GM23338 (cell line): Measurements from ENCODE around the gene GADL1. TPM values are rescaled to one million over a fixed set of nuclear protein-coding genes. Genes with fewer than 3 reads are reported as not detected.

Experiments
- ATAC-seq: fragments of 200-7000 bp; cut with Tn5 transposase; 3 replicates; pipeline ENCODE4 v1.9.1; 2020
- DNase-seq: peaks from one replicate; pipeline ENCODE4 v3.0.0-alpha.2; 2015; ENCODE audit warnings: low spot score
- H2AFZ ChIP-seq: fragments of 200-600 bp; sonication (generic); 2 replicates; pipeline ENCODE4 v1.8.0; 2016; ENCODE audit warnings: antibody characterized with exemption, mild to moderate bottlenecking, moderate library complexity
- H3F3A ChIP-seq: fragments of 200-600 bp; sonication (generic); replicated peaks from 2 replicates; pipeline ENCODE4 v1.8.0; 2017; ENCODE audit warnings: antibody characterized with exemption, mixed run types, low read depth
- H3K27ac ChIP-seq: fragments of 200-600 bp; sonication (generic); 2 replicates; pipeline ENCODE4 v1.6.1; 2016; ENCODE audit warnings: low read depth
- H3K27me3 ChIP-seq: fragments of 200-600 bp; sonication (generic); 2 replicates; pipeline ENCODE4 v1.8.0; 2016; ENCODE audit warnings: mild to moderate bottlenecking, mixed run types, moderate library complexity; ENCODE audit not compliant: insufficient read depth
- H3K36me3 ChIP-seq: fragments of 200-600 bp; sonication (generic); 2 replicates; pipeline ENCODE4 v1.8.0; 2016; ENCODE audit warnings: mild to moderate bottlenecking; ENCODE audit not compliant: insufficient read depth
- H3K4me1 ChIP-seq: fragments of 200-600 bp; sonication (generic); 2 replicates; pipeline ENCODE4 v1.8.0; 2016; ENCODE audit warnings: mild to moderate bottlenecking, moderate library complexity; ENCODE audit not compliant: insufficient read depth
- H3K4me2 ChIP-seq: fragments of 200-600 bp; sonication (generic); 2 replicates; pipeline ENCODE4 v1.7.1; 2017; ENCODE audit warnings: mixed run types
- H3K4me3 ChIP-seq: fragments of 200-600 bp; sonication (generic); 2 replicates; pipeline ENCODE4 v1.6.1; 2016; ENCODE audit warnings: mixed run types
- H3K79me2 ChIP-seq: fragments of 200-600 bp; sonication (generic); replicated peaks from 2 replicates; pipeline ENCODE4 v1.8.0; 2017; ENCODE audit warnings: mild to moderate bottlenecking; ENCODE audit not compliant: insufficient read depth
- H3K9me2 ChIP-seq: fragments of 200-600 bp; sonication (generic); 2 replicates; pipeline ENCODE4 v1.8.0; 2017; ENCODE audit not compliant: insufficient read depth
- H4K20me1 ChIP-seq: fragments of 200-600 bp; sonication (generic); replicated peaks from 2 replicates; pipeline ENCODE4 v1.8.0; 2017; ENCODE audit warnings: mild to moderate bottlenecking; ENCODE audit not compliant: insufficient read depth
- H3K27ac Mint-ChIP-seq: 2 replicates; pipeline ENCODE4 v1.8.0; 2020; ENCODE audit warnings: inconsistent platforms, mild to moderate bottlenecking, moderate library complexity, mixed read lengths
- H3K27me3 Mint-ChIP-seq: 3 replicates; pipeline ENCODE4 v1.8.0; 2022; ENCODE audit warnings: low read depth, mild to moderate bottlenecking, moderate library complexity, mixed read lengths, inconsistent platforms; ENCODE audit not compliant: insufficient read depth, poor library complexity
- H3K36me3 Mint-ChIP-seq: 3 replicates; pipeline ENCODE4 v1.8.0; 2021; ENCODE audit warnings: low read depth, mild to moderate bottlenecking, inconsistent platforms, moderate library complexity, mixed read lengths
- H3K4me1 Mint-ChIP-seq: 3 replicates; pipeline ENCODE4 v1.8.0; 2020; ENCODE audit warnings: mild to moderate bottlenecking, inconsistent platforms, mixed read lengths
- H3K4me3 Mint-ChIP-seq: 3 replicates; pipeline ENCODE4 v1.8.0; 2021; ENCODE audit warnings: moderate library complexity, mild to moderate bottlenecking, inconsistent platforms, mixed read lengths
- H3K9me3 Mint-ChIP-seq: 3 replicates; pipeline ENCODE4 v1.8.0; 2020; ENCODE audit warnings: moderate library complexity, mild to moderate bottlenecking, inconsistent platforms, mixed read lengths
- EZH2 ChIP-seq: fragments of 200-600 bp; sonication (generic); IDR thresholded peaks from one replicate; pipeline ENCODE4 v1.8.0; 2017; ENCODE audit warnings: antibody characterized with exemption, mild to moderate bottlenecking, low read depth; ENCODE audit not compliant: unreplicated experiment
- EZH2phosphoT487 ChIP-seq: fragments of 200-600 bp; sonication (generic); IDR thresholded peaks from one replicate; pipeline ENCODE4 v1.8.1; 2018; ENCODE audit warnings: antibody characterized with exemption; ENCODE audit not compliant: unreplicated experiment
- JUNB ChIP-seq: IDR thresholded peaks from one replicate; pipeline ENCODE4 v1.6.1; 2016; ENCODE audit warnings: antibody characterized with exemption; ENCODE audit not compliant: unreplicated experiment
- NANOG ChIP-seq: IDR thresholded peaks from 2 replicates; pipeline ENCODE4 v1.6.1; 2016; ENCODE audit warnings: antibody characterized with exemption, borderline replicate concordance
- STAT1 ChIP-seq: IDR thresholded peaks from one replicate; pipeline ENCODE4 v1.6.1; 2016; ENCODE audit warnings: antibody characterized with exemption; ENCODE audit not compliant: unreplicated experiment
- ZNF114 ChIP-seq: fragments of 250-450 bp; sonication (Bioruptor Pico); IDR thresholded peaks from 2 replicates; pipeline ENCODE4 v1.5.0; 2020; ENCODE audit warnings: mild to moderate bottlenecking, moderate library complexity
- ZNF331 ChIP-seq: fragments of 250-450 bp; sonication (Bioruptor Pico); IDR thresholded peaks from 2 replicates; pipeline ENCODE4 v1.5.0; 2020; ENCODE audit warnings: low read depth, mild to moderate bottlenecking, moderate library complexity
- polyA plus RNA-seq: library from polyadenylated mRNA; unstranded; fragments of >200 nt; fragmentation: Nextera tagmentation; extraction: Ambion mirVana; gene quantifications from 2 replicates; pipeline ENCODE4 v1.2.1, GENCODE V29; 2016
- total RNA-seq: library from RNA; depleted of rRNA; stranded (reverse); fragments of >200 nt; shearing (Covaris generic); gene quantifications from 2 replicates; pipeline ENCODE4 v1.2.3, GENCODE V29; 2014
- TF ChIP-seq, protein P1 (sequence below): fragments of 250-450 bp; sonication (Bioruptor Pico); IDR thresholded peaks from 2 replicates; pipeline ENCODE4 v1.5.0; 2020; ENCODE audit warnings: mild to moderate bottlenecking, moderate library complexity
- TF ChIP-seq, protein P2 (sequence below): IDR thresholded peaks from 2 replicates; pipeline ENCODE4 v1.6.1; 2016; ENCODE audit warnings: antibody characterized with exemption
- TF ChIP-seq, protein P3 (sequence below), 2 experiments: fragments of 200-600 bp in 1 of 2; sonication (generic) in 1 of 2; conservative IDR thresholded peaks; 2 replicates each; pipeline versions ENCODE4 v1.5.1 to v1.6.1; 2016 to 2017; ENCODE audit warnings: antibody characterized with exemption in 2 of 2, low read depth in 2 of 2, mild to moderate bottlenecking in 2 of 2, moderate library complexity in 1 of 2

Gene GADL1
- total and polyA plus RNA-seq, 2 experiments from 2014 or later = 0.35 to 0.50 TPM

DNA sequence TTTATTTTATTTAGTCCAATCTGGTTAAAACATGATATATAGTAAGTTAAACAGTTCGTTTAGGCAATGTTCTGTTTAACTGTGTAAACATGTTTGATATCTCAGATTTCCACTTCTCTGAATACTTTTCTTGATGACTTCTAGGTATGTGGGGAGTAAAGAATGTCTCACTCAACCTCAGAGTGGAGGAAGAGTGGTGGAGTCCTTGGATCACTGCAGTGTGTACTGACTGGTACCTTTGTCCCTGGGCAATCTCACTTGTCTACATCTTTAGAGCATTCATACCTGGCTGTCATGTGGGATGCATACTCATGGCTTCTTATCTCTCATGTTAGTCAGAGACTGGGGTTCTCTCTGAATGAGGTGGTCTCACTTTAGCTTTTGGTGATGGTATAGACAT lies 15.6 kb downstream of the GADL1 start:
- TF ChIP-seq, protein P1, sequence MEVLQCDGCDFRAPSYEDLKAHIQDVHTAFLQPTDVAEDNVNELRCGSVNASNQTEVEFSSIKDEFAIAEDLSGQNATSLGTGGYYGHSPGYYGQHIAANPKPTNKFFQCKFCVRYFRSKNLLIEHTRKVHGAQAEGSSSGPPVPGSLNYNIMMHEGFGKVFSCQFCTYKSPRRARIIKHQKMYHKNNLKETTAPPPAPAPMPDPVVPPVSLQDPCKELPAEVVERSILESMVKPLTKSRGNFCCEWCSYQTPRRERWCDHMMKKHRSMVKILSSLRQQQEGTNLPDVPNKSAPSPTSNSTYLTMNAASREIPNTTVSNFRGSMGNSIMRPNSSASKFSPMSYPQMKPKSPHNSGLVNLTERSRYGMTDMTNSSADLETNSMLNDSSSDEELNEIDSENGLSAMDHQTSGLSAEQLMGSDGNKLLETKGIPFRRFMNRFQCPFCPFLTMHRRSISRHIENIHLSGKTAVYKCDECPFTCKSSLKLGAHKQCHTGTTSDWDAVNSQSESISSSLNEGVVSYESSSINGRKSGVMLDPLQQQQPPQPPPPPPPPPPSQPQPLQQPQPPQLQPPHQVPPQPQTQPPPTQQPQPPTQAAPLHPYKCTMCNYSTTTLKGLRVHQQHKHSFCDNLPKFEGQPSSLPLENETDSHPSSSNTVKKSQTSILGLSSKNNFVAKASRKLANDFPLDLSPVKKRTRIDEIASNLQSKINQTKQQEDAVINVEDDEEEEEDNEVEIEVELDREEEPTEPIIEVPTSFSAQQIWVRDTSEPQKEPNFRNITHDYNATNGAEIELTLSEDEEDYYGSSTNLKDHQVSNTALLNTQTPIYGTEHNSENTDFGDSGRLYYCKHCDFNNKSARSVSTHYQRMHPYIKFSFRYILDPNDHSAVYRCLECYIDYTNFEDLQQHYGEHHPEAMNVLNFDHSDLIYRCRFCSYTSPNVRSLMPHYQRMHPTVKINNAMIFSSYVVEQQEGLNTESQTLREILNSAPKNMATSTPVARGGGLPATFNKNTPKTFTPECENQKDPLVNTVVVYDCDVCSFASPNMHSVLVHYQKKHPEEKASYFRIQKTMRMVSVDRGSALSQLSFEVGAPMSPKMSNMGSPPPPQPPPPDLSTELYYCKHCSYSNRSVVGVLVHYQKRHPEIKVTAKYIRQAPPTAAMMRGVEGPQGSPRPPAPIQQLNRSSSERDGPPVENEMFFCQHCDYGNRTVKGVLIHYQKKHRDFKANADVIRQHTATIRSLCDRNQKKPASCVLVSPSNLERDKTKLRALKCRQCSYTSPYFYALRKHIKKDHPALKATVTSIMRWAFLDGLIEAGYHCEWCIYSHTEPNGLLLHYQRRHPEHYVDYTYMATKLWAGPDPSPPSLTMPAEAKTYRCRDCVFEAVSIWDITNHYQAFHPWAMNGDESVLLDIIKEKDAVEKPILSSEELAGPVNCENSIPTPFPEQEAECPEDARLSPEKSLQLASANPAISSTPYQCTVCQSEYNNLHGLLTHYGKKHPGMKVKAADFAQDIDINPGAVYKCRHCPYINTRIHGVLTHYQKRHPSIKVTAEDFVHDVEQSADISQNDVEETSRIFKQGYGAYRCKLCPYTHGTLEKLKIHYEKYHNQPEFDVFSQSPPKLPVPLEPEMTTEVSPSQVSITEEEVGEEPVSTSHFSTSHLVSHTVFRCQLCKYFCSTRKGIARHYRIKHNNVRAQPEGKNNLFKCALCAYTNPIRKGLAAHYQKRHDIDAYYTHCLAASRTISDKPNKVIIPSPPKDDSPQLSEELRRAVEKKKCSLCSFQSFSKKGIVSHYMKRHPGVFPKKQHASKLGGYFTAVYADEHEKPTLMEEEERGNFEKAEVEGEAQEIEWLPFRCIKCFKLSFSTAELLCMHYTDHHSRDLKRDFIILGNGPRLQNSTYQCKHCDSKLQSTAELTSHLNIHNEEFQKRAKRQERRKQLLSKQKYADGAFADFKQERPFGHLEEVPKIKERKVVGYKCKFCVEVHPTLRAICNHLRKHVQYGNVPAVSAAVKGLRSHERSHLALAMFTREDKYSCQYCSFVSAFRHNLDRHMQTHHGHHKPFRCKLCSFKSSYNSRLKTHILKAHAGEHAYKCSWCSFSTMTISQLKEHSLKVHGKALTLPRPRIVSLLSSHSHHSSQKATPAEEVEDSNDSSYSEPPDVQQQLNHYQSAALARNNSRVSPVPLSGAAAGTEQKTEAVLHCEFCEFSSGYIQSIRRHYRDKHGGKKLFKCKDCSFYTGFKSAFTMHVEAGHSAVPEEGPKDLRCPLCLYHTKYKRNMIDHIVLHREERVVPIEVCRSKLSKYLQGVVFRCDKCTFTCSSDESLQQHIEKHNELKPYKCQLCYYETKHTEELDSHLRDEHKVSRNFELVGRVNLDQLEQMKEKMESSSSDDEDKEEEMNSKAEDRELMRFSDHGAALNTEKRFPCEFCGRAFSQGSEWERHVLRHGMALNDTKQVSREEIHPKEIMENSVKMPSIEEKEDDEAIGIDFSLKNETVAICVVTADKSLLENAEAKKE (CRISPR knock-in tag) = no peak
- TF ChIP-seq EZH2 (no peak), JUNB (no peak)
- Mint-ChIP-seq H3K27me3 (peaks cover 2% of the 10 kb centered on the region), H3K4me1 (peaks cover 6% of the 10 kb centered on the region; the same call in 1 of the 3 replicates), H3K36me3 (0 out of 3 replicates have a peak, but pooled peaks cover 3% of the 10 kb centered on the region), H3K4me3 (no peak overlapping the region), H3K9me3 (peaks cover 3% of the 10 kb centered on the region; the same call in 1 of the 3 replicates), H3K27ac (no peak overlapping the region)
- H3K4me3 ChIP-seq = no peak overlapping the region
- peaks cover 3% of the 10 kb centered on the region; the same call in 1 of the 2 replicates for H3K9me2 ChIP-seq
- no peak overlapping the region for H3K4me2 ChIP-seq
- no peaks in the 10 kb centered on the region for H3F3A ChIP-seq
- no peaks in the 10 kb centered on the region for H4K20me1 ChIP-seq
- no peak for DNase-seq
- no peaks in the 10 kb centered on the region for H3K79me2 ChIP-seq
- no peaks in the 10 kb centered on the region for H3K27me3 ChIP-seq
- no peak overlapping the region for H3K27ac ChIP-seq
- H3K36me3 ChIP-seq = no peaks in the 10 kb centered on the region
- H3K4me1 ChIP-seq = no peaks in the 10 kb centered on the region
- no peak overlapping the region for H2AFZ ChIP-seq
- no peak for ATAC-seq

DNA sequence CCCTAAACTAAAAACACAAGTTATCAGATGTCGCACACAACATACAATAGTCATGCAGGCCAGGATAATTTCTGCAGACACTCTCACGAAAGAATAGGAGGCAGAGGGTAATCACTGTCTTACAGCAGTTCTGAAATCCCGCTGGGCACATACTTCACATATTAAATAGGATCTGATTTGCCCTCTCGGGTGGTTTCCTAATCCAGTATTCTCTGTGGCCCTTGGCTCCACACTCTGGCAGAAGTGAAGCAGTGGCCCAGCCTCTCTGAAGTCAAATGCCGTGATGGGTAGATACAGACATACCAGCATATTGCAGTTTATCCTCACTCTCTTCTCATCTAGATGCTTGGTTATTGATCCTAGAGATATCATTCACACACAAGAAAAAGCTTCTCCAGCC lies 19.0 kb downstream of the GADL1 start:
- H3K36me3 Mint-ChIP-seq = 0 out of 3 replicates have a peak, but pooled peaks cover 3% of the 10 kb centered on the region
- H3K27me3 Mint-ChIP-seq = no peaks in the 10 kb centered on the region
- ATAC-seq = no peak
- no peak for DNase-seq
- Histone ChIP-seq H4K20me1 (no peaks in the 10 kb centered on the region), H2AFZ (no peak overlapping the region), H3K27me3 (no peaks in the 10 kb centered on the region), H3K4me3 (no peak overlapping the region), H3K79me2 (no peaks in the 10 kb centered on the region), H3K4me2 (no peak overlapping the region), H3K4me1 (no peaks in the 10 kb centered on the region), H3K9me2 (peaks cover 6% of the 10 kb centered on the region; the same call in 1 of the 2 replicates), H3K36me3 (no peaks in the 10 kb centered on the region), H3F3A (no peaks in the 10 kb centered on the region), H3K27ac (no peak overlapping the region)
- H3K4me3 Mint-ChIP-seq = no peak overlapping the region
- peaks cover 6% of the 10 kb centered on the region; the same call in 1 of the 3 replicates for H3K4me1 Mint-ChIP-seq
- H3K27ac Mint-ChIP-seq = no peak overlapping the region
- 0 out of 3 replicates have a peak, but pooled peaks cover 2% of the 10 kb centered on the region for H3K9me3 Mint-ChIP-seq
- TF ChIP-seq, protein P2, sequence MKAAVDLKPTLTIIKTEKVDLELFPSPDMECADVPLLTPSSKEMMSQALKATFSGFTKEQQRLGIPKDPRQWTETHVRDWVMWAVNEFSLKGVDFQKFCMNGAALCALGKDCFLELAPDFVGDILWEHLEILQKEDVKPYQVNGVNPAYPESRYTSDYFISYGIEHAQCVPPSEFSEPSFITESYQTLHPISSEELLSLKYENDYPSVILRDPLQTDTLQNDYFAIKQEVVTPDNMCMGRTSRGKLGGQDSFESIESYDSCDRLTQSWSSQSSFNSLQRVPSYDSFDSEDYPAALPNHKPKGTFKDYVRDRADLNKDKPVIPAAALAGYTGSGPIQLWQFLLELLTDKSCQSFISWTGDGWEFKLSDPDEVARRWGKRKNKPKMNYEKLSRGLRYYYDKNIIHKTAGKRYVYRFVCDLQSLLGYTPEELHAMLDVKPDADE = no peak
- TF ChIP-seq EZH2phosphoT487 (no peak), JUNB (no peak), EZH2 (no peak), ZNF331 (CRISPR knock-in tag) (no peak), ZNF114 (CRISPR knock-in tag) (no peak), NANOG (no peak), STAT1 (no peak)
- TF ChIP-seq, protein P3, sequence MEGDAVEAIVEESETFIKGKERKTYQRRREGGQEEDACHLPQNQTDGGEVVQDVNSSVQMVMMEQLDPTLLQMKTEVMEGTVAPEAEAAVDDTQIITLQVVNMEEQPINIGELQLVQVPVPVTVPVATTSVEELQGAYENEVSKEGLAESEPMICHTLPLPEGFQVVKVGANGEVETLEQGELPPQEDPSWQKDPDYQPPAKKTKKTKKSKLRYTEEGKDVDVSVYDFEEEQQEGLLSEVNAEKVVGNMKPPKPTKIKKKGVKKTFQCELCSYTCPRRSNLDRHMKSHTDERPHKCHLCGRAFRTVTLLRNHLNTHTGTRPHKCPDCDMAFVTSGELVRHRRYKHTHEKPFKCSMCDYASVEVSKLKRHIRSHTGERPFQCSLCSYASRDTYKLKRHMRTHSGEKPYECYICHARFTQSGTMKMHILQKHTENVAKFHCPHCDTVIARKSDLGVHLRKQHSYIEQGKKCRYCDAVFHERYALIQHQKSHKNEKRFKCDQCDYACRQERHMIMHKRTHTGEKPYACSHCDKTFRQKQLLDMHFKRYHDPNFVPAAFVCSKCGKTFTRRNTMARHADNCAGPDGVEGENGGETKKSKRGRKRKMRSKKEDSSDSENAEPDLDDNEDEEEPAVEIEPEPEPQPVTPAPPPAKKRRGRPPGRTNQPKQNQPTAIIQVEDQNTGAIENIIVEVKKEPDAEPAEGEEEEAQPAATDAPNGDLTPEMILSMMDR (conservative IDR thresholded peaks at IDR 0.05; ENCODE audit: low read depth in 2 of 2) = no peak
